ENCODE results near the gene LRRC15. TPM values are rescaled to one million over a fixed set of nuclear protein-coding genes. Genes with fewer than 3 reads are reported as not detected.

LRRC15 gene
- total RNA-seq, 1 donor from 2014 or later = 0.38 TPM

GRCh38 chr3:194340757-194341400 lies 28.7 kb downstream of the LRRC15 start:
- DNase-seq (ENCODE audit: low spot score) = no peak
- intact Hi-C loops (cut with DNase I) = no loop called here

- intact Hi-C loops (cut with DNase I) = loop anchor here (10.0 kb wide), 2 partner anchors 405 to 675 kb away; no protein-coding TSS in a partner anchor
- no peak for DNase-seq (ENCODE audit: low spot score)
Measured at GRCh38 chr3:194339840-194340239, 29.7 kb downstream of the LRRC15 start.

- intact Hi-C loops (cut with DNase I) = loop anchor here (10.0 kb wide), 2 partner anchors 405 to 675 kb away; no protein-coding TSS in a partner anchor
- no peak for DNase-seq (ENCODE audit: low spot score)
Measured at GRCh38 chr3:194339356-194339755, 30.2 kb downstream of the LRRC15 start.

- no peak for DNase-seq (ENCODE audit: low spot score)
- intact Hi-C loops (cut with DNase I) = loop anchor here (10.0 kb wide), 2 partner anchors 407 to 673 kb away; no protein-coding TSS in a partner anchor
Measured at GRCh38 chr3:194337965-194338753, 31.4 kb downstream of the LRRC15 start.

- intact Hi-C loops (cut with DNase I) = loop anchor here (10.0 kb wide), 2 partner anchors 408 to 672 kb away; no protein-coding TSS in a partner anchor
- no peak for DNase-seq (ENCODE audit: low spot score)
Measured at GRCh38 chr3:194336601-194337355, 32.8 kb downstream of the LRRC15 start.

- intact Hi-C loops (cut with DNase I) = loop anchor here (5.0 to 10.0 kb wide), 4 partner anchors 63 to 669 kb away; partner anchors contain the start of gene GP5
- DNase-seq (ENCODE audit: low spot score) = no peak
Measured at GRCh38 chr3:194333981-194334320, 35.6 kb downstream of the LRRC15 start.

- intact Hi-C loops (cut with DNase I) = loop anchor here (5.0 to 10.0 kb wide), 4 partner anchors 64 to 669 kb away; partner anchors contain the start of gene GP5
- peak; percentile 93 for DNase-seq (ENCODE audit: low spot score)
Measured at GRCh38 chr3:194333212-194333980, 36.1 kb downstream of the LRRC15 start.

GRCh38 chr3:194332858-194333211 lies 36.7 kb downstream of the LRRC15 start:
- intact Hi-C loops (cut with DNase I) = loop anchor here (5.0 to 10.0 kb wide), 4 partner anchors 64 to 668 kb away; partner anchors contain the start of gene GP5

GRCh38 chr3:194330579-194330978 lies 39.0 kb downstream of the LRRC15 start:
- no peak for DNase-seq (ENCODE audit: low spot score)
- intact Hi-C loops (cut with DNase I) = loop anchor here (5.0 to 10.0 kb wide), 4 partner anchors 67 to 666 kb away; partner anchors contain the start of gene GP5

More at GRCh38 chr3:194332858-194333211, 36.7 kb downstream of the LRRC15 start:
- DNase-seq (ENCODE audit: low spot score) = no peak

GRCh38 chr3:194330160-194330559 lies 39.4 kb downstream of the LRRC15 start:
- intact Hi-C loops (cut with DNase I) = loop anchor here (5.0 to 10.0 kb wide), 4 partner anchors 67 to 665 kb away; partner anchors contain the start of gene GP5
- DNase-seq (ENCODE audit: low spot score) = no peak

GRCh38 chr3:194329583-194329965 lies 40.0 kb downstream of the LRRC15 start:
- no peak for DNase-seq (ENCODE audit: low spot score)
- intact Hi-C loops (cut with DNase I) = no loop called here

GRCh38 chr3:194328942-194329582 lies 40.5 kb downstream of the LRRC15 start:
- no peak for DNase-seq (ENCODE audit: low spot score)
- intact Hi-C loops (cut with DNase I) = no loop called here

- intact Hi-C loops (cut with DNase I) = no loop called here
- DNase-seq (ENCODE audit: low spot score) = no peak
Measured at GRCh38 chr3:194328053-194328657, 41.4 kb downstream of the LRRC15 start.

GRCh38 chr3:194327218-194328052 lies 42.1 kb downstream of the LRRC15 start:
- intact Hi-C loops (cut with DNase I) = no loop called here
- no peak for DNase-seq (ENCODE audit: low spot score)

GRCh38 chr3:194326968-194327217 lies 42.6 kb downstream of the LRRC15 start:
- intact Hi-C loops (cut with DNase I) = no loop called here
- no peak for DNase-seq (ENCODE audit: low spot score)

- DNase-seq (ENCODE audit: low spot score) = no peak
- intact Hi-C loops (cut with DNase I) = no loop called here
Measured at GRCh38 chr3:194326192-194326967, 43.2 kb downstream of the LRRC15 start.

All from cardiac septum (tissue), 1 donor.